Measurements from ENCODE around the gene CDR2L. TPM values are rescaled to one million over a fixed set of nuclear protein-coding genes. Genes with fewer than 3 reads are reported as not detected.
"Not testable (repeated sequence)": the region's sequence is repeated elsewhere in the genome, so short reads cannot be mapped to it uniquely, and the experiment has no call there.

The CDR2L gene
- total RNA-seq, 4 donors from 2014 or later = 2.0 to 5.6 (median 3.6) TPM

GRCh38 chr17:74979408-74980146, 7.9 kb upstream of the CDR2L start:
- Histone ChIP-seq H3K4me3 (no peak overlapping the region), H3K36me3 (no peaks in the 10 kb centered on the region), H3K27me3 (peaks cover 3% of the 10 kb centered on the region), H3K4me1 (peaks cover 6 to 16% (median 12%) of the 10 kb centered on the region in 4 donors), H3K9me3 (no peaks in the 10 kb centered on the region), H3K27ac (no peak overlapping the region)
- in situ Hi-C loops (cut with MboI; ENCODE audit: low pct_ligation_motif_present in 1 of 4, low pct_unique_long_range_greater_than_20kb in 1 of 4, low sequenced_read_pairs in 3 of 4) (no loop called here), intact Hi-C loops (cut with DNase I; ENCODE audit: low total_unique reads) (no loop called here)
- TF ChIP-seq CTCF (IDR thresholded peaks at IDR 0.05) = no peak
- TF ChIP-seq EP300 (IDR thresholded peaks at IDR 0.05; ENCODE audit: low read depth) = no peak
- TF ChIP-seq POLR2AphosphoS5 (IDR thresholded peaks at IDR 0.05) = no peak
- TF ChIP-seq POLR2A (IDR thresholded peaks at IDR 0.05) = no peak
- DNase-seq = no peak
- WGBS, 2 donors (ENCODE audit: low coverage in 1 of 2) = 82 to 84% methylated on average over 12 to 17 of the region's 17 CpGs

DNA sequence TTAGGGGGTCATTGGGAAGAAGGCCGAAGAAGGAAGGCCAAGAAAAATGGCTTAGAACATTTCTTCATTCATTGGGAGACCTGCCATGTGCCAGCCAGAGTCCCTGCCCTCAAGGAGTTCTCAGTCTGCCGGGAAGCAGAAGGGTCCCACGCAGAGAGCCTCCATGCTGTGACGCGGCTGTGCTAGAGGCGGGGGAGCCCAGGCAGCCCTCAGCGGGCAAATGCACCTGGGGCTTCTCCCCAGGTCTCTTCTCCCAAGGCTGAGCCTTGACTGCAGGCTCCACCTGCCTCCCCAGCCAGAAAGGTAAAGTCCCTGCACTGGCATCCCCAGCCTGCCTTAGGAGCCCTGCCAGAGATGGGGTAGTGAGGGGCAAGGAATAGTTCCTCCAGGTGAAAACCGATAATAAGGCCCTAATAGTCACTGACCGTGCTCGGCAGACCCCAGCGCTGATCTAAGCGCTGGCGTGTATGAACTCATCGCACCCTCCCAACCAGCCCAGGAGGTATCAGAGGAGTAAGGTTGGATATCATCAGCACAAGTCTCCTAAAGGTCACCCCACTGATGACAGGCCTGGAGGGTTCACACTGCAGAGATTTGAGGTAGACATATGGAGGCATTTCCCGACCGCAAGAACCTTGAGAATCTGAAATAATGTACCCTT, 6.0 kb upstream of the CDR2L start:
- no peak for DNase-seq
- in situ Hi-C loops (cut with MboI; ENCODE audit: low pct_ligation_motif_present in 1 of 4, low pct_unique_long_range_greater_than_20kb in 1 of 4, low sequenced_read_pairs in 3 of 4) = no loop called here
- WGBS, 2 donors (ENCODE audit: low coverage in 1 of 2) = 79% methylated on average over 16 of the region's 16 CpGs; no CpG with 5 or more reads in 1 of the 2 donors
- intact Hi-C loops (cut with DNase I; ENCODE audit: low total_unique reads) = no loop called here
- H3K36me3 ChIP-seq = no peaks in the 10 kb centered on the region
- peaks cover 6 to 16% (median 12%) of the 10 kb centered on the region in 4 donors for H3K4me1 ChIP-seq
- no peaks in the 10 kb centered on the region for H3K9me3 ChIP-seq
- H3K27me3 ChIP-seq = no peaks in the 10 kb centered on the region
- H3K4me3 ChIP-seq = peak overlapping the region; percentile 35 to 68 (median 54)
- TF ChIP-seq POLR2AphosphoS5 (IDR thresholded peaks at IDR 0.05) (no peak), POLR2A (IDR thresholded peaks at IDR 0.05) (no peak), EP300 (IDR thresholded peaks at IDR 0.05; ENCODE audit: low read depth) (no peak), CTCF (IDR thresholded peaks at IDR 0.05) (no peak)
- peak overlapping the region; percentile 74 to 90 (median 83) for H3K27ac ChIP-seq

DNA sequence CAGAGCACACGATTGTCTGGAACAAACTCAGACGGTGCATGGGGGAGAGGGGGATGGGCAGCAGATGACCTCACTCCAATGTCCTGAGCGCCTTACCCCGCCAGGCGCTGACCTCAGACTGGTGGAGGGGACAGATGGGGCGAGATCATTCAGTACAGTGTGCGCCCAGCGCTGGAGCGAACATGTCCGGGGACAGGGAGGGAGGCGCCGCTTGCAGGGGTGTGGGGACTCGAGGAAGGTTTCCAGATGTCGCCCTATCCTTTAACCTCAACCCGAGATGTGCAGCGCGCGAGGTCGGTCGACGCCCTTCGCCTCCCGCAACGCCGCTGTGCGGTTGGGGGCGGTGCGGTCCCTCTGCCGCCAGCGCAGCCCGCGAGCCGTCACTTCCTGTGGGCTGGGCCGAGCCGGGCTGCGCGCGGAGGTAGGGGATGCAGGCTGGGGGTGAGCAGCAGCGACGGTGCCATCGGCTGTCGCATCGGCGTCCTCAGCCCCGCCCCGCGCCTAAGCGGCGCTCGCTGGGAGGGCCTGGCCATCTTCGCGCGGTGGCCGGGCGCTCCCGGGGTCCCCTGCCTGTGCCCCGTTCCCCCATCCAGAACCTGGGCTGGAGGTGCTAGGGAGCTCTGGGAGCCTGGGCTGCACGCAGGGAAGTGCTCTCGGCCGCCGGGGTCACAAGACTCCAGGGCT, 5.3 kb upstream of the CDR2L start:
- peaks cover 6 to 19% (median 16%) of the 10 kb centered on the region in 4 donors for H3K4me1 ChIP-seq
- peak overlapping the region; percentile 35 to 68 (median 54) for H3K4me3 ChIP-seq
- H3K27ac ChIP-seq = peak overlapping the region; percentile 74 to 90 (median 83)
- intact Hi-C loops (cut with DNase I; ENCODE audit: low total_unique reads) (no loop called here), in situ Hi-C loops (cut with MboI; ENCODE audit: low pct_ligation_motif_present in 1 of 4, low pct_unique_long_range_greater_than_20kb in 1 of 4, low sequenced_read_pairs in 3 of 4) (no loop called here)
- peak; percentile 77 for DNase-seq
- no peaks in the 10 kb centered on the region for H3K9me3 ChIP-seq
- 0 to 7% methylated on average over 3 to 44 of the region's 61 CpGs for WGBS, 2 donors (ENCODE audit: low coverage in 1 of 2)
- H3K27me3 ChIP-seq = no peaks in the 10 kb centered on the region
- peak; percentile 65 for TF ChIP-seq POLR2A (IDR thresholded peaks at IDR 0.05)
- TF ChIP-seq EP300 (IDR thresholded peaks at IDR 0.05; ENCODE audit: low read depth) = no peak
- TF ChIP-seq POLR2AphosphoS5 (IDR thresholded peaks at IDR 0.05) = peak; percentile 61 to 75 (median 64)
- TF ChIP-seq CTCF (IDR thresholded peaks at IDR 0.05) = peak in 1 of 5 experiments; percentile 37
- H3K36me3 ChIP-seq = no peaks in the 10 kb centered on the region

DNA sequence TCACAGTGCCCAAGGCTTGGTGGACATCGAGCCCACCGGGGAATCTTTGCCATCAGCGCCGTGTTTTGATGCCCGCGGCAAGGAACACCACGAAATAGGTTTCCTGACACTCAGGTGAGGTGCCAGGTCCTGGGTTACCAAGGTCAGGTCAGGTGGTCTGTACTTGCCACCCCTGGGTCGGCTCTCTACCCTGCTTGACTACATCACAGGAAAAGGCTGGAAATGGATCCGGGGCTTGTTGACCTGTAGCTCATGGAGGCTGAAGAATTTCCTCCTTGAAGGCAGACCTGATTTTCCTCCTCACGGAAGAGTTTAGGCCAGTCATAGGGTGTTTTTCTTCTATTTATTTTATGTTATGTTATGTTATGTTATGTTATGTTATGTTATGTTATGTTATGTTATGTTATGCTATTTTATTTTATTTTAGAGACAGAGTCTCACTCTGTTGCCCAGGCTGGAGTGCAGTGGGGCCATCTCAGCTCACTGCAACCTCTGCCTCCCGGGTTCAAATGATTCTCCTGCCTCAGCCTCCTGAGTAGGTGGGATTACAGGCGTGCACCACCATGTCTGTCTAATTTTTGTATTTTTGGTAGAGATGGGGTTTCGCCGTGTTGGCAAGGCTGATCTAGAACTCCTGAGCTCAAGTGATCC, 4.6 kb upstream of the CDR2L start:
- peaks cover 6 to 21% (median 18%) of the 10 kb centered on the region in 4 donors for H3K4me1 ChIP-seq
- intact Hi-C loops (cut with DNase I; ENCODE audit: low total_unique reads); in situ Hi-C loops (cut with MboI; ENCODE audit: low pct_ligation_motif_present in 1 of 4, low pct_unique_long_range_greater_than_20kb in 1 of 4, low sequenced_read_pairs in 3 of 4): not testable (repeated sequence)

More for the DNA sequence above, 4.6 kb upstream of the CDR2L start:
- not testable (repeated sequence) for H3K9me3 ChIP-seq, DNase-seq, H3K27me3 ChIP-seq, H3K36me3 ChIP-seq
- H3K4me3 ChIP-seq = peak overlapping the region; percentile 35 to 68 (median 54)
- peak overlapping the region; percentile 74 to 90 (median 83) for H3K27ac ChIP-seq
- WGBS, 2 donors (ENCODE audit: low coverage in 1 of 2) = 43 to 50% methylated on average over 1 to 11 of the region's 14 CpGs
